HG02678 (cell line): ENCODE results near the gene RFC5.
"Not testable (repeated sequence)": the region's sequence is repeated elsewhere in the genome, so short reads cannot be mapped to it uniquely, and the experiment has no call there.

Experiments
- ATAC-seq: cut with Tn5 transposase; IDR thresholded peaks from one replicate; pipeline ENCODE4 v1.9.1; 2021; ENCODE audit warnings: mild to moderate bottlenecking, moderate library complexity; ENCODE audit not compliant: unreplicated experiment

The RFC5 gene, protein sequence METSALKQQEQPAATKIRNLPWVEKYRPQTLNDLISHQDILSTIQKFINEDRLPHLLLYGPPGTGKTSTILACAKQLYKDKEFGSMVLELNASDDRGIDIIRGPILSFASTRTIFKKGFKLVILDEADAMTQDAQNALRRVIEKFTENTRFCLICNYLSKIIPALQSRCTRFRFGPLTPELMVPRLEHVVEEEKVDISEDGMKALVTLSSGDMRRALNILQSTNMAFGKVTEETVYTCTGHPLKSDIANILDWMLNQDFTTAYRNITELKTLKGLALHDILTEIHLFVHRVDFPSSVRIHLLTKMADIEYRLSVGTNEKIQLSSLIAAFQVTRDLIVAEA

GRCh38 chr12:118016424-118017264 lies at the start of gene RFC5:
Gene RFC5 (plus strand): TSS chr12:118016703. CDS start chr12:118016828, 125 bp downstream.
- peak; percentile 99 for ATAC-seq

- no peak for ATAC-seq
Measured at GRCh38 chr12:117967043-117967442, 49.5 kb upstream of the RFC5 start.

DNA sequence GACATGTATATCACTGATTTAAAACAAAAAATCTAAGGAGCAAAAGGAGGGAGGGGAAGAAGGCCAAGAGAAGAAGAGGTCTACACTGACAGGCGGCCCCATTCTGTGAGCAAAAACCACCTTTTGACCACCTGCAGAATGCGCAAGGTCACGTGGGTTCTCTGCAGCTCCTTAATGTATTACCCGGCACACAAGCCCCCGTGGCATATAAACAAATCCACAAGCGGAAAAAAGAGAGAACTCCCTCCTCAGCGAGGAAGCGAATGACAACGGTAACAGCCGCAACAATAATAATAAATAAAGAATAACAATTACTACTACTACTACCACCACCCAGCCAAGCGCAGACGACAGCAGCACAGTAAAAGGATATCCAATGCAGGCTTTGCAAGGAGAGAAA lies 49.0 kb upstream of the RFC5 start:
- ATAC-seq: no peak

DNA sequence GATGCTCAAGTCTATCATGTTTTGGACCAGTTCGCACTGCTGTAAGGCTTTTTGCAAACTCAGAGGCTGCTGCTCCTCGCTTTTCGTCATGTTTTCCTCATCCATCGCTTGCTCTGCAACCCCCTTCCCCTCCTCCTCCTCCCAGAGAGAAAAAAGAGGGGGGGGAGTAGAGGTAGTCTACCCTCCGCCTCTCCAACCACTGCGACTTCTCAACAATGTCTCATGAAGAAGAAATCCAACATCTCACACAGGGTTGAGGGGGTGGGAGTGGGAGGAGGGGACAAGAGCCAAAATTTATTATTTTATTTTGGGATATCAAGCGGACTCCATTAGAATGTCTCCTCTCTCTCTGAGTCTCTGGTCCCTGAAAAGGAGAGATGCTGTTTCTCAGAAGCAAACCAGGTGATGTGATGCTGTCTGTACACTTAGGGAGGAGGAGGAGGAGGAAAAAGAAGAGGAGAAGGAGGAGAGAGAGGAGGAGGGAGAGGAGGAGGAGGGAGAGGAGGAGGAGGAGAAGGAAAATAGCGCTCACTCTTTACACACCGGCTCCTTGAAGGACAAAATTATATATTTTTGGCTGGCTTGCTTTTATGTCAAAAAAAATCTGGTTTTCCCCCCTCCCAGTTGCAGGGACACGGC lies 48.2 kb upstream of the RFC5 start:
- no peak for ATAC-seq

DNA sequence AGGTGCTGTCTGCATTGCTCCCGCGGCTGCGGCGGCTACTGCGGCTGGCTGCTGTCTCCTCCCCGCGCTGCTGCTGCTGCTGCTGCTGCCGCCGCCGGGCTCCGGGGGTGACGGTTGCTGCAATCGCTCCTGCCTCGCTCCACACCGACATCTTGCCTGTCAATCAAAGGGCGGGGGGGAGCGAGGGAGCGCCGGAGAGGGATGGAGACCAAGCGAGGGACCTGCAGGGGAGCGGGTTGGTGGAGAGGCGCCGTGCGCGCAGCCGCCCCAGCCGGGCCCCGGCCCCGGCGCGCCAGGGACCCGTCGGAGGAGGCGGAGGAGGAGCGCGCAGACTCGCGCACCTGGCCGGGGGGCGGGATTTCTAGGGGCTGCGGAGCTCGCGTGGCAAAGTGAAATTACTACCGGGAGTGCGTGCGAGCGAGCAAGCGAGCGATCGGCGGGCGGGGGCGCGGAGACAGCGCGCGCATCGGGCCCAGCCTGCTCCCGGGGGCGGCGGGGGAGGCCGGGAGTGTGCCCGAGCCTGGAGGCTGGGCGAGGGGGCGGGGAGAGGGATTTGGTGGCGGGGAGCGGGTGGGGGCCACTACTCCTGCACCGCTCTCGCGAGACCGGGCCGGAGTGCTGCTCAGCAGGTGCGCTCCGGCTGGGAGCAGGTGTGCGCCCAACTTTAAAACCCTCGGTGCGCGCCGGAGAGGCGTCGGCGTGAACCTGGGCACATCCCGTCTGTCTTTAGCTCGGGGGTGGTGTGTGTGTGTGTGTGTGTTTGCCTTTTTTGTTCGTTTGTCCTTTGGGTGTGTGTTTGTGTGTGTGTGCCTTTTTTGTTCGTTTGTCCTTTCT lies 47.5 kb upstream of the RFC5 start, which contains the start of gene KSR2:
Gene KSR2 (minus strand): TSS at position 165 of the 834 bp plus-strand sequence. CDS start 735 bp downstream, outside the sequence.
- ATAC-seq: peak; percentile 78

- ATAC-seq: no peak
Measured at GRCh38 chr12:117970334-117970733, 46.2 kb upstream of the RFC5 start.

- ATAC-seq: no peak
Measured at GRCh38 chr12:117972301-117972700, 44.2 kb upstream of the RFC5 start.

- no peak for ATAC-seq
Measured at GRCh38 chr12:117975006-117975405, 41.5 kb upstream of the RFC5 start.

GRCh38 chr12:117977373-117977772 lies 39.1 kb upstream of the RFC5 start:
- no peak for ATAC-seq

DNA sequence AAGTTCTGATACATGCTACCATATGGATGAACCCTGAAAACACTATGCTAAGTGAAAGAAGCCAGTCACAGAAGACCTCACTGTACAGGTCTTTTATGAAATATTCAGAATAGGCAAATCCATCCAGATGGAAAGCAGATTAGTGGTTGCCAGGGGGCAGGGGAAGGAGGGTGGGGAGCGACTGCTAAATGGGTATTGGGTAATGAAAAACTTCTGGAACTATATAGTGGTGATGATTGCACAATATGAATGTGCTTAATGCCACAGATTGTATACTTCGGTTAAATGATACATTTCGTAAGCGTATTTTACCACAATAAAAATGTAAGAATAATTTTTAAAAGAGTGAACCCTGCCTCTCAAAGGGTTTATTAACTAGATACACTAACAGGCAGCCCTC lies 35.9 kb upstream of the RFC5 start:
- no peak for ATAC-seq

DNA sequence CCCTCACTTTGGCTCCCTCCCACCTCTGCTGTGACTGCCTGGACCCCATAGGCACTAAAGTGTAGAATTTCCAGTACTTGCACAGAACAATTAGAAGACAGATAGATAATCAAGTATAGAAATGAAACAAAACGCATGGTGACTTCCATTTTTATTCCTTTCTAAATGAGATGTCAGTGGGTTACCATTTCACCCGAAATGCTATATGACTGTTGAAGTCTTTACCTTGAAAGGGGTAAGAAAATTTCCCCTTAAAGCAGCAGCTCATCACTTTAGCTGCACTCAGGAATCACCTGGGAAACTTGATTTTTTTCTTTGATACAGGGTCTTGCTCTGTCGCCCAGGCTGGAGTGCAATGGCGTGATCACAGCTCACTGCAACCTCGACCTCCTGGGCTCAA lies 35.2 kb upstream of the RFC5 start:
- no peak for ATAC-seq

GRCh38 chr12:117985182-117985581 lies 31.3 kb upstream of the RFC5 start:
- ATAC-seq: no peak

DNA sequence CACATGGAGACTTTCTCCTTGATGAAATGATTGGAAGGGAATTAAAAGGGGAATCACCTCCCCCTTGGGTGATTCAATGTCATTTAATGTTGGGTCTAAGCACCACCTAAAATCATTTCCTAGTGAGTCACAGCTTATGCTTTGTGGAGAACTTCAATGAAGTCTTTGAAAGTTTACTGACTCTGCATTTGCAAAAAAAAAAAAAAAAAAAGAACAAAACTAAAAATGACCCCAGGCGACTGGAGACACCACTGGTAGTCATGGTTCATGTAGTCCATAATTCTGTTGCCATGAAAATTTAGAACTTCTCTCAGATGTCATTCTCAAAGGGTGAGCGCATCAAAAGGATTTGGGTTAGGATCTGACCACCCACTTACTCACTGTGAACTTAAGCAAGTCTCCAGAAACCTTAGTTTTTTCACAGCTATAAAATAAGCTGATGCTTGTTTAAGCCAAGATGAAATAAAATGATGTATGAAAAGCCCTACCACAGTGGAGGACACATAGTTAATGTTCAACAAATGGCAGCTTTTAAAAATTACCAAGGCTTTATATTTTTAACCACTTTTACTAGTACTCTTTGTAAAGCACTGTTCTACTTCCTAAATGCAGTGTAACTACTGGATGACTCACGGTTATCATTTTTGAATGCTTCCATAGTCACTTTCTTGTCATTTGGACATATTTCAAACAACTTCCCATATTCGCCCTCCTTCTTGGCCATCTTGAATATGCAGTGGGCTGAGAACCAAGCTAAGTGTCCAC lies 29.6 kb upstream of the RFC5 start:
- ATAC-seq: no peak

GRCh38 chr12:117994551-117995438 lies 21.7 kb upstream of the RFC5 start:
- ATAC-seq: no peak

DNA sequence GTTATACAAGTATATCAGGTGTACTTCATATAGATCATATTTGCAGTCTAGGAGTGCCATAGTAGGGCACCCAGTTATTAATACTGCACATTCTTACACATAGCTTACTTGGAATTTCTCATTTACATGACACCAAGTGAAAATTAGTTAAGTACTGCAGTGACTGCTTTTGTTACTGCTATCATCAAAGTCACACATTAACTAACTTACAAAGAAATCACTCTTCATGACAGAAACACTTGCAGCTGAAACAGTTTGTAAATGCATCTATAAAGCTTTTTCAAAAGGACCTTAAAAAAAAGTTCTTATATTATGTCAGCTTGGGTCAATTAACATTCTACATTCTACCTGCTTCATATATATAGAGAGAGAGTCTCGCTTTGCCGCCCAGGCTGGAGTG lies 17.8 kb upstream of the RFC5 start:
- no peak for ATAC-seq

- not testable (repeated sequence) for ATAC-seq
Measured at GRCh38 chr12:117999806-118000205, 16.7 kb upstream of the RFC5 start.

- no peak for ATAC-seq
Measured at GRCh38 chr12:118010903-118011302, 5.6 kb upstream of the RFC5 start.

GRCh38 chr12:118011377-118011776 lies 5.1 kb upstream of the RFC5 start:
- no peak for ATAC-seq

DNA sequence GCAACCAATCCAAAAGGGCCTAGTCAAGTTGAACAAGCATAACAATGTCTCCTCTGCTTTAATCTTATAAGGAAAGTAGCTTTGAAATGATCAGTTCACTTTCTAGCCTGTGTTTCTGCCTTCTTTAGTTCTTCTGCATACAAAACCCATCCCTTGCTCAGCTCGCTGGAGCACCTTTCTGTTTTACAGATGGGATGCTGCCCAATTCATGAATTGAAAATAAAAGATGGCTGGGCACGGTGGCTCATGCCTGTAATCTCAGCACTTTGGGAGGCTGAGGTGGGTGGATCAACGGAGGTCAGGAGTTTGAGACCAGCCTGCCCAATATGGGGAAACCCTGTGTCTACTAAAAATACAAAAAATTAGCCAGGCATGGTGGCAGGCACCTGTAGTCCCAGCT lies 4.5 kb upstream of the RFC5 start:
- ATAC-seq: no peak
